Activated CD8-positive, alpha-beta memory T cell treated with anti-CD3 and anti-CD28 coated beads, Interleukin-2, amount 50 U/mL, for 48 hours (primary cell): ENCODE measurements around the gene STX10.
A peak's percentile ranks its signal among the peaks of the same experiment; 100 is the strongest.
"Not testable (repeated sequence)": the region's sequence is repeated elsewhere in the genome, so short reads cannot be mapped to it uniquely, and the experiment has no call there.

Experiments used
- DNase-seq: peaks from one replicate; pipeline ENCODE4 v3.0.0-alpha.2; 2020

Gene STX10

GRCh38 chr19:13150187-13150930 is at the start of gene STX10, which contains the start of gene IER2:
Gene STX10, minus strand, starts transcription at chr19:13150375. Its CDS starts 202 bp downstream, at chr19:13150173.
Gene IER2, plus strand, starts transcription at chr19:13150411. Its CDS starts 2,776 bp downstream, at chr19:13153187.
- peak; percentile 94 for DNase-seq

- DNase-seq: no peak
Observed at GRCh38 chr19:13198634-13199033, 48.5 kb upstream of the STX10 start.

GRCh38 chr19:13195678-13196077 is 45.5 kb upstream of the STX10 start:
- peak; percentile 75 for DNase-seq

GRCh38 chr19:13190781-13191540 is 40.8 kb upstream of the STX10 start:
- DNase-seq: no peak

- DNase-seq: no peak
Observed at GRCh38 chr19:13189600-13189999, 39.4 kb upstream of the STX10 start.

GRCh38 chr19:13187419-13187818 is 37.2 kb upstream of the STX10 start:
- DNase-seq: no peak

GRCh38 chr19:13186688-13187087 is 36.5 kb upstream of the STX10 start:
- not testable (repeated sequence) for DNase-seq

GRCh38 chr19:13185763-13186657 is 35.8 kb upstream of the STX10 start:
- DNase-seq: not testable (repeated sequence)

GRCh38 chr19:13184926-13185325 is 34.8 kb upstream of the STX10 start:
- DNase-seq: not testable (repeated sequence)

- DNase-seq: peak; percentile 70
Observed at GRCh38 chr19:13181747-13182388, 31.7 kb upstream of the STX10 start.

- DNase-seq: not testable (repeated sequence)
Observed at GRCh38 chr19:13178291-13178690, 28.1 kb upstream of the STX10 start.

- not testable (repeated sequence) for DNase-seq
Observed at GRCh38 chr19:13177584-13177983, 27.4 kb upstream of the STX10 start.

- no peak for DNase-seq
Observed at GRCh38 chr19:13176345-13176744, 26.2 kb upstream of the STX10 start.

GRCh38 chr19:13173139-13173737 is 23.1 kb upstream of the STX10 start:
- no peak for DNase-seq

- peak; percentile 87 for DNase-seq
Observed at GRCh38 chr19:13172346-13173138, 22.4 kb upstream of the STX10 start.

GRCh38 chr19:13171146-13171545 is 21.0 kb upstream of the STX10 start:
- DNase-seq: no peak

- DNase-seq: no peak
Observed at GRCh38 chr19:13169769-13170168, 19.6 kb upstream of the STX10 start.

- DNase-seq: not testable (repeated sequence)
Observed at GRCh38 chr19:13166151-13166550, 16.0 kb upstream of the STX10 start.

GRCh38 chr19:13165162-13165997 is 15.2 kb upstream of the STX10 start:
- no peak for DNase-seq
